ENCODE results near the gene LRP1B.
"Not testable (repeated sequence)": the region's sequence is repeated elsewhere in the genome, so short reads cannot be mapped to it uniquely, and the experiment has no call there.

The LRP1B gene

DNA sequence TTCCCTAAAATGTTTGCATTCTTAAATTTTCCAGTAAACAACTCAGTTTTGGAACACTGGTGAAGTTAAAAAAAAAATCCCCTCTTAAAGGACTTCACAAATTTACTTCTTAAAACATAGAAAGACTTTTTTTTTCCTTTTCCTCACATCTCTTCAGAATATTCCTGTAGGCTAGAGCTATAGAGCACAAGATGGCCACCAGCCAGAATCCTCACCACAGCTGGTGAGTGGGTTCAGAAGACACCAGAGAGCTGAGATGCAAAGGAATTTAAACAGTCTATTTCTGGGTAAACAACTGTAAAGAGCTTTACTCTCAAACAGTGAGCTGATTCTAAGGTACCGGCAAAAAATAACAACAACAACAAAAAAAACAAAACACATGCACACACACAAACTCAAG lies 252.8 kb downstream of the LRP1B start:
- no peak for DNase-seq (ENCODE audit: low spot score)

DNA sequence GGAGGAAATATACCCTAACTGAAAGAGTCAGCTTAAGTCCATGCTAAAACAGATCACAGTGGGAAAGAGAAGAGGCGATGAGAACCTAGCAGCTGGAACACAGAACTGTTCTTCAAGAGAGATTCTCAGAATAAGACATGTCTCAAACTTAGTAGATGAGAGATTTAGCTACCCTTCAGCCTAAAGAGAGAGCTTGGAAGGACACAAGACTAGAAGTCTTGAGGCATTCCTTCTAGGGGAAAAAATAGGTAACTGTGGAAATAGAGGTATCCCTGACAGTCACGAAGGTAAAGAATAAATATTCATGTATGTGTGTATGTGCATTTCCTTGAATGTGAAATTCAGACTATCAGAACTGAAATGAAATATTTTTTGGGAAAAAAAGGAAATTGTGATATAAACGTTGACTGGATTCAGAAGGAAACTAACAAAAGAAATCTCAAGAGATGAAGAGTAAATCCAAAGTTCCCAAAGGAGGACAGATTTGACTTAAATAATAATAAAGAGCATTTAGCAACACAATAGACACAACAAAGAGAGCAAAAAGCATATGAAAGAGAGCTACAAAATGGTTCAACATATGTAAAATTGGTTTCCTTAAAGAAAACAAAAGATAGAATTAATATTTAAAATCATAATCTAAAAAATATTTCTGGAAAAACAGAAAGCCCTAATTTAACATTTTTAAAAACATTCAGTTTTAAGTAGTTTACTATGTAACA lies 258.7 kb downstream of the LRP1B start:
- no peak for DNase-seq (ENCODE audit: low spot score)

- DNase-seq (ENCODE audit: low spot score), result no peak
Observed at GRCh38 chr2:141869572-141869971, 261.2 kb downstream of the LRP1B start.

DNA sequence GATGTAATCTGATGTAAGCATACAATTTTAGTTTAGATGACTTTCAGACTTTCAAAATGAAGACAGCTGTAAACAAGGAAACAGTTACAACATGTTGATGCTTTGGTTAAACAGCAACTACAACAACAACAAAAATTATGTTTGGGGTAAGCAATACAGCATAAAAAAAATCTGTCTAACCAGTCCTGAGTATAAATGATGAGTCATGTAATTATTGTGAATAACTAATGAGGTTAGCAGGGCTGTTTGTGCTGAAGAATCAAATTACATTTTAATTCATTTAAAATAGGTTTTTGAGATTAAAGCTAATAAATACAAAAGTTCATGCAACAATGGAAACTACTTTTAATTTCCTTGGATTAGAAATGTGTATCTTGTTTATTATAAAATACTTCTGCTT lies 266.9 kb downstream of the LRP1B start:
- DNase-seq (ENCODE audit: low spot score), result no peak

GRCh38 chr2:141856215-141856919 lies 274.4 kb downstream of the LRP1B start:
- DNase-seq (ENCODE audit: low spot score), result no peak

GRCh38 chr2:141848191-141848590 lies 282.6 kb downstream of the LRP1B start:
- DNase-seq (ENCODE audit: low spot score), result no peak

- DNase-seq (ENCODE audit: low spot score), result no peak
Observed at GRCh38 chr2:141844231-141844630, 286.6 kb downstream of the LRP1B start.

DNA sequence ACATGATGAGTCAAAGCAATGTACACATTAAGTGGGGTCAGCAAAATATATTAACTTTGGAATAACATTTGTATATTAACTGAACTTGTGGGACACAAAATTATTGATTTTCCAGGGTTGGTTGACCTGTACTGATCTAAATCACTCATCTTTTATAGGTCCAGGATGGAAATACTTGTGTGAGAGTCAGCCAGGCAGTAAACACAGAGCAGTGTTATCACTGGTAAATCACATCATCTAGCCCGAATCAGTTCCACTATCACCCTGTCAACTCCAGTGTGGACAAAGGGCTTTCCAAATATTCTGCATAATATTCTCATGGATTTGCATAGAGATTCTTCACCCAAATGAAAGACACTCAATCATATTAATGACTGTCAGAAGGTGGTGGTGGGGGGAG lies 295.7 kb downstream of the LRP1B start:
- no peak for DNase-seq (ENCODE audit: low spot score)

DNA sequence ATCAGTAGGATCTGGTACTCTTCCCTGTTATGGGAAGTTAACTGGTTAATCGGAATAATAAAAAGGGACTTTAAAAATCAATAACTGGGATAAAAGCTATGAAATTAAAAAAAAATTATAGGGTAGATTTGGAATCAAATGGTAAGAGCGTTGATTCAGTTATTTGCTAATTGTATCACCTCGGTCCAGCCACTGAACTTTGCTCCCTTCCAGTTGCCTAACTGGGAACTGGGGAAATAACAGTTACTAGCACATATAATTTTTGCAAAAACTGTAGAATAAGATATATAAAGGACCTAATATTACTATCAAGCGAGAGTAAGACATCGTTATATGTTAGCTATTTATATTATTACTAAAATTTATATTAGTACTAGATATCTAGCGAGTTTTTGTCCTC lies 302.1 kb downstream of the LRP1B start:
- no peak for DNase-seq (ENCODE audit: low spot score)

DNA sequence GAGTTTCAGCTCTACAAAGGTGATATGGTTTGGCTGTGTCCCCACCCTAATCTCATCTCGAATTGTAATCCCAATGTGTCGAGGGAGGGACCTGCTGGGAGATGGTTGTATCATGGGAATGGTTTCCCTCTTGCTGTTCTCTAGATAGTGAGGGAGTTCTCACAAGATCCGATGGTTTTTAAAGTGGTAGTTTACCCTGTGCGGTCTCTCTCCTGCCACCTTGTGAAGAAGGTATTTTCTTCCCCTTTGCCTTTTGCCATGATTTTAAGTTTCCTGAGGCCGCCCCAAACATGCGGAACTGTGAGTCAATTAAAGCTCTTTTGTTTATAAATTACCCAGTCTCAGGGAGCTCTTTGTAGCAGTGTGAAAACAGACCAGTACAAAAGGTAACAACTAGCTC lies 306.0 kb downstream of the LRP1B start:
- DNase-seq (ENCODE audit: low spot score), result no peak

- DNase-seq (ENCODE audit: low spot score), result no peak
Observed at GRCh38 chr2:141820893-141821292, 309.9 kb downstream of the LRP1B start.

GRCh38 chr2:141815320-141815719 lies 315.5 kb downstream of the LRP1B start:
- DNase-seq (ENCODE audit: low spot score), result not testable (repeated sequence)

- DNase-seq (ENCODE audit: low spot score), result no peak
Observed at GRCh38 chr2:141814150-141814549, 316.7 kb downstream of the LRP1B start.

DNA sequence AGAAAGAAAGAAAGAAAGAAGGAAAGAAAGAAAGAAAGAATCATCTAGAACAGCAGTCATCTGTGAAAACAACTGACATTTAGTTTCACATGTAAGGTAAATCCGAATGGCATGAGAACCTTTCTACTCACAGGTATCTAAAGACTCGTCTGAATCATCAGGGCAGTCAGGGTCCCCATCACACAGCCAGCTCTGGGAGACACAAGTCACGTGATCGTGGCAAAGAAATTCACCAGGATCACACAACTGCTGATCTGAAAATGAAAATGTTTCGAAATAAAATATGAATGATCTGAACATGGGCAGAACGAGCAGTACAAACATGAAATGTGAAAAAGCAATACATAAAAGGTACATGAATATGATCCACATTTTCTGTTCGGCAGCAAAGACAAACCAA lies 320.7 kb downstream of the LRP1B start:
- DNase-seq (ENCODE audit: low spot score), result no peak

DNA sequence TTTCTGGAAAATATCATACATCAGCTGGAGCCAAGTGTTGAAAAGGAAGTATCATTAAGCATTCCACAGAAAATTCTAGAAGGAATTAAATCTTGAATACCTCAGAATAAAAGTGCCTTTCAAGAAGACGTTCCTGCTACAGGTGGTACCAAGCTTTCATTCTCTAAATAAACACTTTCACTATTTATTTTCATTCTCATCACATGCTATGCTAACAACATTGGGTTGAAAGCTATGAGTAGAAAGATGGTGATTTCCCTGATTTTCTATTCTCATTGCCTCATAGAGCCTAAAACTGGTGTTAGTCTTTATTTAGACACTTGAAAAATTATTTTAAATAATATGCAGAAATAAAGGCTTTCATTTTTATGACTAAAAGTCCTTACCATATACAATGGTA lies 324.7 kb downstream of the LRP1B start:
- no peak for DNase-seq (ENCODE audit: low spot score)

- no peak for DNase-seq (ENCODE audit: low spot score)
Observed at GRCh38 chr2:141805302-141805701, 325.5 kb downstream of the LRP1B start.

DNA sequence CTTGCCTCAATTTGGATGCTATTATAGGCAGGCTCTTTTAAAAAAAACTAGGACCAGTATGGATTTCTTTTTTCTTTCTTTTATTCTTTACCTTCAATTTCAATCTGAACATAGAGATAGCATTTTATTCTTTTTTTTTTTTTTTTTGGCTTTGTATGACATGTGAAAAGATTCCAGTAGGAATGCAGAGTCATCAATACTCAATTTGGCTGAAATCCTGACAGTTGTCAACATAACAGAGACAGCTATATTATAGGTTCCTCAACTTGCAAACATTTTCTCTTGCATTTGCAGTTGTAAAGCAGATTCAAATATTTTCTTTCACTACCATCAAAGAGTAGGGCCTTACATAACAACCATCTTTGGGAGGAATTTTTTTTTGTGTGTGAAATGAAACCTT lies 334.4 kb downstream of the LRP1B start:
- DNase-seq (ENCODE audit: low spot score), result no peak

- no peak for DNase-seq (ENCODE audit: low spot score)
Observed at GRCh38 chr2:141791521-141791920, 339.3 kb downstream of the LRP1B start.

DNA sequence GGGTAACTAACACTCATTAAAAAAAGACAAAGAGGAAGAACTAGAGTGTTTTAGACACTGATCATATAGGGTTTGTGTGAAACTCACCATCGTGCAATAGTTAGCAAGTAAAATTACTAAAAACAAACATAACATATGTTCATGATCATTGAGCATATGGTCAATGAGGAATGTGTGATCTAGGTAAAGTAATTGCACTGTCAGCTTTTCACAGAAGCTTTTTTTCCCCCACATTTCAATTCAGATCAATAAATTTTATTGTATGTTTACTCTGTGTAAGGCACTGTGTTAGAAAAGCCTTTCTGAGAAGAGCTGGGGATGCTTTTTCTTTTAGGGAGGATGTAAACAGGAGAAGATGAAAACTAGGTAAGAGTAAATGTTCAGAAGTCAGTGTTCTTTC lies 348.2 kb downstream of the LRP1B start:
- no peak for DNase-seq (ENCODE audit: low spot score)

DNA sequence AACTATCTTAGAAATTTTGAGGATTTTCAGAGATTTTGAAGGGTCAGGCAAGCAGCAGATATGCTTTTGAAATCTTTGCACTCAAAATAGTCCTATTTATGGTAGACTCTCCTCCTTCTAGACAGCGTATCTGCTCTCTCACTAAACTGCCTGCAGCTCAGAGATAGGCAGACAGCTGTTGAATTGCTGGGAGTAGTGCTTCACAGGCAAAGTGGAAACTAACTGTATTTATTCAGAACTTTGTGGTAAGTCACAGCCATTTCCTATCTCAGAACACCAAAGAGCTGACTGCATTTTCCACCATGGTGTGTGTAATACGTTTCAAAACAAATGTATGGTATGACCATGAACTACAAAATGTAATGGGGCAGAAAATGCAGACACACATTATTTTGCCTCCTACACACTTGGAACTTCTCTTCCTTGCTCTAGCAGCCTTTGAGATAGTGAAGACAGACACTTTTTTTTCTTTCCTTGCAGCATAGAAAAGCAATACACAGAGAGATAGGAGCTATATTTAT lies 352.4 kb downstream of the LRP1B start:
- no peak for DNase-seq (ENCODE audit: low spot score)

DNA sequence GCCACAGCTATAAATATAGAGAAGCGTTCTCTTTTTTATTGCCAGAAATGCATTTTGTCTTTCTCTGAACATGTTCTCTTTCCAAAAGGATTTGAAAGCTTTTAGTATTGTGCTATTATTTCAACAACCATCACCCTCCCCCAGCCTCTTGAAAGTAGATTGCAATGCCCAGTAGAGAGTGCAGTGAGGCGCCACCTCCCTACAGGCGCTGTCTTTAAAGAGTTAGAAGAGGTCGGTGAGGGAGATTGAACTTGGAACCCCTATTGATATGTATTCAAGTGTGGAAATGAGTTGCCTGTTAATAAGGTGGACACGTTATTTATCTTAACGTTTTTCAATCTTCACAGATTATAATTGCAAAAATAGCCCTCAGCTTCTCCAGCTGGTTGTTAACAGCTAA lies 360.3 kb downstream of the LRP1B start:
- no peak for DNase-seq (ENCODE audit: low spot score)

- DNase-seq (ENCODE audit: low spot score), result no peak
Observed at GRCh38 chr2:141767691-141768090, 363.1 kb downstream of the LRP1B start.

DNA sequence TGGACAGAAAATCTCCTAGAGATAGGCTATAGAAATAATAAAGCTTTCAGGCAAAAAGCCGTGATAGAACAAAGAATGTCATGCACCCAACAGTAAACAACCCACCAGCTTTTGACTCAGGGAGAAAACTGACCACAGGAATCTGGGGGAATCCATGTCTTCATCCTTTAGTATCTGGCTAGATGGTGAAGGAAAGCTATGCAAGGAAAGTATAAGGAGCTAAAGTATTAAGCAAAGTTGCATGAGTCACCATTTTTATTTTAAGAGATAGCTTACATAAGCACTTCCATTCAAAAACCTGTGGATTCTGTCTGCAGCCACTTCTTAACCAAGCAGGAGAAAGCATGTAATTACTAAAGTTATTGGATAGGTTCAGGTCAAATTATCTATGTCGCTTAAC lies 363.8 kb downstream of the LRP1B start:
- no peak for DNase-seq (ENCODE audit: low spot score)

GRCh38 chr2:141766225-141766624 lies 364.6 kb downstream of the LRP1B start:
- DNase-seq (ENCODE audit: low spot score), result no peak
